ENCODE measurements around the gene PPFIA3.
"Not testable (repeated sequence)": the region's sequence is repeated elsewhere in the genome, so short reads cannot be mapped to it uniquely, and the experiment has no call there.

DNA sequence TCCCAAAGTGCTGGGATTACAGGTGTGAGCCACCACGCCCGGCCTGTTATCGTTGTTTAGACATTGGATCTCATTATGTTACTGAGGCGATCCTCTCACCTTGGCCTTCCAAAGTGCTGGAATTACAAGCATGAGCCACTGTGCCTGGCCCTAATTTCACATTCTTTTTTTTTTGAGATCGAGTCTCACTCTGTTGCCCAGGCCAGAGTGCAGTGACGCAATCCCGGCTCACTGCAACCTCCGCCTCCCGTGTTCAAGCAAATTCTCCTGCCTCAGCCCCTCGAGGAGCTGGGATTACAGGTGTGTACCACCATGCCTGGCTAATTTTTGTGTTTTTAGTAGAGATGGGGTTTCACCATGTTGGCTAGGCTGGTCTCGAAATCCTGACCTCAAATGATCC, 3.9 kb downstream of the PPFIA3 start:
- TF ChIP-seq GABPA (IDR thresholded peaks at IDR 0.05; ENCODE audit: borderline replicate concordance, insufficient read depth, low read length); POLR2A (IDR thresholded peaks at IDR 0.05; ENCODE audit: control extremely low read depth in 1 of 2, low read depth in 2 of 2, low read length in 2 of 2); SIX5 (IDR thresholded peaks at IDR 0.05; ENCODE audit: low read depth, low read length); YY1 (IDR thresholded peaks at IDR 0.05; ENCODE audit: low read depth, low read length); CHD2 (IDR thresholded peaks at IDR 0.05; ENCODE audit: low read length); PHF8 (conservative IDR thresholded peaks at IDR 0.05; ENCODE audit: low read depth, low read length); MAFK (IDR thresholded peaks at IDR 0.05; ENCODE audit: low read depth, low read length); SRF (IDR thresholded peaks at IDR 0.05; ENCODE audit: low read depth, low read length); TAF7 (optimal IDR thresholded peaks at IDR 0.05; ENCODE audit: borderline replicate concordance, low read depth, low read length); RBBP5 (IDR thresholded peaks at IDR 0.05; ENCODE audit: borderline replicate concordance, low read depth, low read length); HDAC6 (IDR thresholded peaks at IDR 0.05; ENCODE audit: low read depth, low read length); KDM5A (IDR thresholded peaks at IDR 0.05; ENCODE audit: low read length): not testable (repeated sequence)
- TF ChIP-seq, protein P1, sequence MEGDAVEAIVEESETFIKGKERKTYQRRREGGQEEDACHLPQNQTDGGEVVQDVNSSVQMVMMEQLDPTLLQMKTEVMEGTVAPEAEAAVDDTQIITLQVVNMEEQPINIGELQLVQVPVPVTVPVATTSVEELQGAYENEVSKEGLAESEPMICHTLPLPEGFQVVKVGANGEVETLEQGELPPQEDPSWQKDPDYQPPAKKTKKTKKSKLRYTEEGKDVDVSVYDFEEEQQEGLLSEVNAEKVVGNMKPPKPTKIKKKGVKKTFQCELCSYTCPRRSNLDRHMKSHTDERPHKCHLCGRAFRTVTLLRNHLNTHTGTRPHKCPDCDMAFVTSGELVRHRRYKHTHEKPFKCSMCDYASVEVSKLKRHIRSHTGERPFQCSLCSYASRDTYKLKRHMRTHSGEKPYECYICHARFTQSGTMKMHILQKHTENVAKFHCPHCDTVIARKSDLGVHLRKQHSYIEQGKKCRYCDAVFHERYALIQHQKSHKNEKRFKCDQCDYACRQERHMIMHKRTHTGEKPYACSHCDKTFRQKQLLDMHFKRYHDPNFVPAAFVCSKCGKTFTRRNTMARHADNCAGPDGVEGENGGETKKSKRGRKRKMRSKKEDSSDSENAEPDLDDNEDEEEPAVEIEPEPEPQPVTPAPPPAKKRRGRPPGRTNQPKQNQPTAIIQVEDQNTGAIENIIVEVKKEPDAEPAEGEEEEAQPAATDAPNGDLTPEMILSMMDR (IDR thresholded peaks at IDR 0.05; ENCODE audit: control extremely low read depth in 1 of 3, insufficient read depth in 1 of 3, low read depth in 1 of 3, low read length in 3 of 3) = not testable (repeated sequence)
- TF ChIP-seq, protein P2, sequence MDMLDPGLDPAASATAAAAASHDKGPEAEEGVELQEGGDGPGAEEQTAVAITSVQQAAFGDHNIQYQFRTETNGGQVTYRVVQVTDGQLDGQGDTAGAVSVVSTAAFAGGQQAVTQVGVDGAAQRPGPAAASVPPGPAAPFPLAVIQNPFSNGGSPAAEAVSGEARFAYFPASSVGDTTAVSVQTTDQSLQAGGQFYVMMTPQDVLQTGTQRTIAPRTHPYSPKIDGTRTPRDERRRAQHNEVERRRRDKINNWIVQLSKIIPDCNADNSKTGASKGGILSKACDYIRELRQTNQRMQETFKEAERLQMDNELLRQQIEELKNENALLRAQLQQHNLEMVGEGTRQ (IDR thresholded peaks at IDR 0.05; ENCODE audit: low read length) = not testable (repeated sequence)

All from H1 (cell line).